Mucosa of descending colon (tissue), 3 donors: ENCODE results near the gene TSHZ2. TPM values are rescaled to one million over a fixed set of nuclear protein-coding genes. Genes with fewer than 3 reads are reported as not detected.

Source experiments
- ATAC-seq: fragments of 200-7000 bp; cut with Tn5 transposase; one replicate; pipeline ENCODE4 v1.9.1; 2020; ENCODE audit warnings: mild to moderate bottlenecking, moderate library complexity
- DNase-seq, 3 donors: peaks; one replicate each; pipeline ENCODE4 v3.0.0-alpha.2; 2020
- H3K36me3 ChIP-seq: fragments of 200-600 bp; one replicate; pipeline ENCODE4 v1.8.0; 2021; ENCODE audit warnings: low read depth, mild to moderate bottlenecking
- H3K4me1 ChIP-seq: fragments of 200-600 bp; one replicate; pipeline ENCODE4 v1.8.0; 2021; ENCODE audit warnings: low read depth, mild to moderate bottlenecking
- H3K4me3 ChIP-seq: fragments of 200-600 bp; one replicate; pipeline ENCODE4 v1.8.0; 2021; ENCODE audit warnings: mild to moderate bottlenecking
- H3K9me3 ChIP-seq: fragments of 200-600 bp; one replicate; pipeline ENCODE4 v1.8.0; 2021; ENCODE audit warnings: mild to moderate bottlenecking
- intact Hi-C, 2 donors: fragments of 100-400 bp; cut with DNase I in 1 of 2; cut with micrococcal nuclease in 1 of 2; formaldehyde crosslinking; loops; one replicate each; pipeline versions ENCODE4 v1.11.0 to v1.11.1; 2022; cut with DNase I, micrococcal nuclease
- total RNA-seq, 3 donors: library from RNA; stranded (reverse); fragmentation: NEBNext Ultra II Directional in 2 of 3; extraction: Animal tissue kit (Norgen Biotek cat#: 25700) in 2 of 3; gene quantifications; one replicate each; pipeline versions ENCODE4 v1.2.1 to v1.2.4, GENCODE V29; 2021 to 2023
- TF ChIP-seq, protein P1 (sequence below): fragments of 200-600 bp; IDR thresholded peaks from one replicate; pipeline ENCODE4 v1.8.0; 2022; ENCODE audit warnings: antibody characterized with exemption, mild to moderate bottlenecking
- donor health status: DM: no; HTN: no; CAD: no; lungs with moderate emphysema.
- donor health status: DM: no; HTN: no; CAD: no.
- donor health status: DM: no; HTN: yes; CAD: no.

TSHZ2 gene
- total RNA-seq, 3 donors from 2014 or later: 1.9 to 17.8 (median 3.6) TPM

DNA sequence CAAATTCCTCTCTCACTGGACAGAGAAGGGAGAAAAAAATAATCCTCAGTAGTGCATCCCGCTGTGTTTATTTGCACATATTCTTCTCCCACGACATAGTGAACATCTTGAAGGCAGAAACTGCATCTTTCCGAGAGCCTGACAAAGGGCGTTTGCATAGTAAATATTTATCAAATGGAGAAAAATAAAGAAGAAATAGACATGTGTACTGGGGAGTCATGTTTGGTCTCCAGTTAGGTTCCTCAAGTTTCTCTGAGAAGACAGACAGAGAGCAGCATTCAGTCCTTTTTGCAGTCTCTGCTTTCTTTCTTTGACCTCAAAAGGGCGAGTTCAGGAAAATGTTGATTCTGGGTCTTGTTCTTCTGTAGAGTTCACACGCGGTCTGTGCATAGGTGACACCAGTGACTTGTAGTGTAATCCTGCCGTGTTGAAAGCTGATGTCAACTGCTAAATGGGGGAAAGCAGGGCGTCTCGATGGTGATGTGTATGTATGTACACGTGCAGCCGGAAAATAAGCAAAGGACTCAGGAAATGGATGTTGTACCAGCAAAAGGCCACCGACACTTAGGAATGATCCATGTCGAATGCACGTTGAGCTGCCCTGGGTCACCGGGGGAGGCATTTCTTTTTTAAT lies 335.9 kb downstream of the TSHZ2 start:
- no peaks in the 10 kb centered on the region for H3K36me3 ChIP-seq
- no peak overlapping the region for H3K4me3 ChIP-seq
- intact Hi-C loops: no loop called here
- no peaks in the 10 kb centered on the region for H3K4me1 ChIP-seq
- DNase-seq (no peak), ATAC-seq (no peak)
- TF ChIP-seq, protein P1, sequence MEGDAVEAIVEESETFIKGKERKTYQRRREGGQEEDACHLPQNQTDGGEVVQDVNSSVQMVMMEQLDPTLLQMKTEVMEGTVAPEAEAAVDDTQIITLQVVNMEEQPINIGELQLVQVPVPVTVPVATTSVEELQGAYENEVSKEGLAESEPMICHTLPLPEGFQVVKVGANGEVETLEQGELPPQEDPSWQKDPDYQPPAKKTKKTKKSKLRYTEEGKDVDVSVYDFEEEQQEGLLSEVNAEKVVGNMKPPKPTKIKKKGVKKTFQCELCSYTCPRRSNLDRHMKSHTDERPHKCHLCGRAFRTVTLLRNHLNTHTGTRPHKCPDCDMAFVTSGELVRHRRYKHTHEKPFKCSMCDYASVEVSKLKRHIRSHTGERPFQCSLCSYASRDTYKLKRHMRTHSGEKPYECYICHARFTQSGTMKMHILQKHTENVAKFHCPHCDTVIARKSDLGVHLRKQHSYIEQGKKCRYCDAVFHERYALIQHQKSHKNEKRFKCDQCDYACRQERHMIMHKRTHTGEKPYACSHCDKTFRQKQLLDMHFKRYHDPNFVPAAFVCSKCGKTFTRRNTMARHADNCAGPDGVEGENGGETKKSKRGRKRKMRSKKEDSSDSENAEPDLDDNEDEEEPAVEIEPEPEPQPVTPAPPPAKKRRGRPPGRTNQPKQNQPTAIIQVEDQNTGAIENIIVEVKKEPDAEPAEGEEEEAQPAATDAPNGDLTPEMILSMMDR: no peak
- no peaks in the 10 kb centered on the region for H3K9me3 ChIP-seq

- no peaks in the 10 kb centered on the region for H3K36me3 ChIP-seq
- intact Hi-C loops: no loop called here
- H3K4me3 ChIP-seq: no peak overlapping the region
- TF ChIP-seq, protein P1: no peak
- ATAC-seq (no peak), DNase-seq (no peak)
- no peaks in the 10 kb centered on the region for H3K9me3 ChIP-seq
- H3K4me1 ChIP-seq: no peaks in the 10 kb centered on the region
Observed at GRCh38 chr20:53309515-53309914, 337.4 kb downstream of the TSHZ2 start.

DNA sequence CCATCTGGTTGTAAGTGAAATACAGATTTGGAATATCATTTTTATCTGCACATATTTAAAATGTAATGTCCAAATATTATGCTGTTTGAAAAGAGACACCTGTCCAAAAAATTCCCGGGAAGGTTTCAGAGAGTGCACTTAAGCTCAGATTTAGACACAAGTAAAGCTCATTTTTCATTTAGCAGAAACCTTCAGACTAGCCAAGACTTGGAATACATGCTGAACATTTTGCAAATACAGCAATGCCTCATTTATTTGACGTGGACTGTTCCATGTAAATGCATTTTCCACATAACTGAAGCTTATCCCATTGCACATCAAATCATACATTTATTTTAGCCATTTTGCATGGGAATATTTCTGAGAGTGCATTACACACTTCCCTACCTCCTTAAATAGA lies 340.8 kb downstream of the TSHZ2 start:
- Histone ChIP-seq H3K4me1 (no peaks in the 10 kb centered on the region), H3K9me3 (no peaks in the 10 kb centered on the region), H3K36me3 (no peaks in the 10 kb centered on the region), H3K4me3 (no peak overlapping the region)
- no peak for DNase-seq
- intact Hi-C loops: no loop called here
- ATAC-seq: no peak
- TF ChIP-seq, protein P1: no peak

DNA sequence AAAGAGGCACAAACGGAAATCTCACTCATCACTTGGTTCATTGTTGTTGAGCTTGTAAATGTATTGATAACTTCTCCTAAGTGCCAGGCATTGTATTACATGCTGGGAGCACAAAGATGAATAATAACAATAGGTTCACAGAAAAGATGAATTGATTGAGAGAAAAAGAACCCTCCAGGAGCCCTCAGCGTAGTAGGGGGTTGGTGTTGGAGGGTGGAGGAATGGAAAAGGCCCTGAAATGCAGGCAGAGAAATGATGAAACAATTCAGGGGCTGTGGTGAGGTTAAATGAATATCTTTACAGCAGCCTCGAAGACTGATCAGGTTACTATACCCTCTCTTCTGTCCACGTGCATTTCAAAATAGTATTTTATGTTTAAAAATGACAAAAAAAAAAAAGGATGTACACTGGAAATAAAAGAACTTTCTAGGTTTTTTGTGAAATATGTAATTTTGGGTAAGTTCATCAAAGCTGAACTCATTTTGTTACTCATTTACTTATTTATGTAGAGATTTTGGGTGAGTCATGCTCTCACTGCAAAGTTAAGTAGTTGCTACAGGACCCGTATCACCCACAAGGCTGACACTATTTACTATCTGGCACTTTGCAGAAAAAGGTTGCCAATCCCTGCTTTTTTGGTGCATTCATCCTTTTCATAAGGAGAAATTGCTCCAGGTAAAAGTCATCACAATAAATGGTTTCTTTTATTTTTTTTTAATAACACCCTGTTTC lies 344.2 kb downstream of the TSHZ2 start:
- no peaks in the 10 kb centered on the region for H3K4me1 ChIP-seq
- no peaks in the 10 kb centered on the region for H3K36me3 ChIP-seq
- intact Hi-C loops: no loop called here
- ATAC-seq (no peak), DNase-seq (no peak)
- no peaks in the 10 kb centered on the region for H3K9me3 ChIP-seq
- TF ChIP-seq, protein P1: no peak
- no peak overlapping the region for H3K4me3 ChIP-seq

DNA sequence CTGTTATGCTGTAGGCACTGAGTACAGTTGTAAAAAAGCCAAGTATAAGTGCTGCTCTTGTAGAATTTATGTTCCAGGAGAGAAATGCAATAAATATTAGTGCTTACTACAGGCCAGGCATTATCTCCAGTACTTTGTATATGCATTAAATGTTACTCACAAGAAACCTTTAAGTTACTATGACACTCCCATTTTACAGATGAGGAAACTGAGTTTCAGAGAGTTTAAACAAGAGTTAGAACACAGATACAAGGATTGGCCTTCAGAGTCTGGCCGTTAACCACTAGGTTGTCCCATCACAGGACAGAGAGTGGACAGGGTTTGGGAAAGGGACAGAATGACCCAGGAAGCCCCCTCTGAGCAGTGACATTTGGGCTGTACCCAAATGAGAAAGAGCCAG lies 347.0 kb downstream of the TSHZ2 start:
- Histone ChIP-seq H3K9me3 (no peaks in the 10 kb centered on the region), H3K4me1 (no peaks in the 10 kb centered on the region), H3K36me3 (no peaks in the 10 kb centered on the region), H3K4me3 (no peak overlapping the region)
- TF ChIP-seq, protein P1: no peak
- intact Hi-C loops: no loop called here
- DNase-seq: no peak
- ATAC-seq: no peak
